ENCODE measurements around the gene CDYL2.
"Not testable (repeated sequence)": the region's sequence is repeated elsewhere in the genome, so short reads cannot be mapped to it uniquely, and the experiment has no call there.

The CDYL2 gene

GRCh38 chr16:80742331-80742730 lies 62.1 kb downstream of the CDYL2 start:
- no peak for DNase-seq

DNA sequence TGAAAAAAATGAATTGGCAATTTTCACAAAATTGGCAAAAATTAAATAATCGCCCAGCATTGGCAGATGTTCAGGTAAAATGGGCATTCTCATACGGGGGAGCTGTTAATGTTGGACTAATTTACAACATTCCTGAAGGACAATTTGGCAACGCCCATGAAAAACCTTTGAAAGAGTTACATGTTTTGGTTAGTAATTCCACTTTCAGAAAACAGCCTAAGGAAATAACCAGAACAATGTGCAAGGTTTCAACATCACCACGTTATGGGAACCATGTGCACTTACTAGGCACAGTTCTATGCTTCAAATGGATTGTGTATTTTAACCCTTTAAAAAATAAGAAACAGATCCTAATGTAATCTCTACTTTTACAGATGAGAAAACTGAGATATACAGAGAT lies 62.7 kb downstream of the CDYL2 start:
- DNase-seq, result no peak

DNA sequence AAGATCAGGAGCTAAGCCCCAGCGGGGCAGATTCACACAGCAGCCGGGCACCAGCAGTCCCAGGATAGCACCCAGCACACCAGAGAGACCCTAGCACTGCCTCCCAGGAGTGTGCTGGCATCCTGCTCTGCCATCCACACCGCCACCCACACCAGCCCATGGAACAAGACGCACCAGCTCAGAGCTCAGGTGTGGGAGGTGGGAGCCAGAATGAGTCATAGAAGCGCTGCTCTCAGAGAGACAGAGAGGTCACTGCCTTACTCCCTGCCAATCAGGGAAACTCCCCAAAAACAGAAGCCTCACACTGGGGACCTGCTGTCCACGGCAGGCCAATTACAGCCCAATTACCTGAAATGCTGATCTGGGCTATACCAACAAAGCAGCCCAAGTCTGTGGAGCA lies 64.9 kb downstream of the CDYL2 start:
- no peak for DNase-seq

DNA sequence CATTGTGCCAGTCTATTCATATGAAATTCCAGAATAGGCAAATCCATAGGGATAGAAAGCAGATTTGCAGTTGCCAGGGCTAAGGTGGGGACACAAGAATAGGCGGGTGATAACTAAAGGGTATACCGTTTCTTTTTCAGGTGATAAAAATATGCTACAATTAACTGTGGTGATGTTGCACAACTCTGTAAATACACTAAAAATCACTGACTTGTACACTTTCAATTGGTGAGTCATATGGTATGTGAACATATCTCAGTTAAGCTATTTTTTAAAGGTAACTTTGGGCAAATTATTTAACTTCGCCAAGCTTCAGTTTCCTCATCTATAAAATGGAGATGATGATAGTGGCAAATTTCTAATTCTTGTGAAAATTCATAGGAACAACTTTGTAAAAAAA lies 65.9 kb downstream of the CDYL2 start:
- no peak for DNase-seq

- no peak for DNase-seq
Measured at GRCh38 chr16:80735846-80736245, 68.6 kb downstream of the CDYL2 start.

- DNase-seq, result no peak
Measured at GRCh38 chr16:80733407-80733806, 71.0 kb downstream of the CDYL2 start.

DNA sequence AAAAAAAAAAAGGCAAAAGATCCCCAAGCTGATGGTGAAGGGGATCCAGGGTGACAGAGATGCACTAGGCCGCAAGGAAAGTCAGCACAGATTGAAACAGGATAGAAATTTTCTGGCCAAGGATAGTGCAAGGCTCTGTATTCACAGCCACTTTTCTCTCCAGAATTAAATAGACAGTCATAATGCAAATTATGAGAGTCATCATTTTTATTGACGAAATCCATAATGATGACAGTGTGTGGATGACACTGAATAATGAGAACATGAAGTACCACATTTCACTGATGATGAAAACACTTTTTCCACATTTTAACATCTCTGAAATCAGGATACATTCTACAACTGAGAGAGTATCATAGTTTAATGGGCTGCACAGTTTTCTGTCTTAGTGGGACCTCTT lies 72.5 kb downstream of the CDYL2 start:
- DNase-seq, result no peak

- not testable (repeated sequence) for DNase-seq
Measured at GRCh38 chr16:80727066-80727763, 77.2 kb downstream of the CDYL2 start.

GRCh38 chr16:80725566-80726162 lies 78.7 kb downstream of the CDYL2 start:
- no peak for DNase-seq

- no peak for DNase-seq
Measured at GRCh38 chr16:80723981-80724380, 80.4 kb downstream of the CDYL2 start.

GRCh38 chr16:80723091-80723490 lies 81.3 kb downstream of the CDYL2 start:
- no peak for DNase-seq

- DNase-seq, result no peak
Measured at GRCh38 chr16:80720804-80721371, 83.5 kb downstream of the CDYL2 start.

GRCh38 chr16:80719573-80719972 lies 84.8 kb downstream of the CDYL2 start:
- DNase-seq, result no peak

DNA sequence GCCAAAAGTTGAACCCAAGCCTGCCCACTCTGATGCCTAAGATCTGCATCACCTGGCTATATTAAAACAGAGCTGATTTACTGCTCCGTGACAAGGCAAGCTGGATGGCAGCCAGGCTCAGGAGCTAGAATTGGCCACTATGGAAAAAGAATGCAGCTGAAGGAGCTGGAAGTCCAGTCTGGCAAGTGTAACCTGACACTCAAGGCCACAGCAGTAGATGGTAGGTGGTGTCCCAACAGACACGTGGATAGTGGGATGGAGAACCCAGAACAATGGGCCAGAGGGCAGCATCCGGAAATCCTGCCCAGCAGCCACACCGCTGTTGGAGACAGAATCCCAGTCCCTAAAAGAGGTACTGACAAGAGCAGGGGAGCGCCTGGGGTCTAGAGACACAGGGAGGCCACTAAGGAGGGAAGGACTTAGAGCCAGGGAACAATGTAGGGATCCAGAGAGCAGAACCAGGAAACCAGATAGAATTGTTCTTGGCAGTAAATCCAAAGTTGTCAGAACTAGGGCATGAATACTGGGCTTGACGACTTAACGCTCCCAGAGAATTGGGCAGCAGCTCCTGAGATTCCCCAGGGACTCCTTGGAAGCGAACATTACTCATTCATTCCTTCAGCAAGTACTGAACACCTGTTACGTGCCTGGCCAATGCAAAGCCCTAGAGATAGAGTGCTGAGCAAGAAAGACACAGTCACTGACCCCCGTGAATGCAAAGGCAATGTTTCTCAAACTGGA lies 85.7 kb downstream of the CDYL2 start:
- DNase-seq, result no peak

DNA sequence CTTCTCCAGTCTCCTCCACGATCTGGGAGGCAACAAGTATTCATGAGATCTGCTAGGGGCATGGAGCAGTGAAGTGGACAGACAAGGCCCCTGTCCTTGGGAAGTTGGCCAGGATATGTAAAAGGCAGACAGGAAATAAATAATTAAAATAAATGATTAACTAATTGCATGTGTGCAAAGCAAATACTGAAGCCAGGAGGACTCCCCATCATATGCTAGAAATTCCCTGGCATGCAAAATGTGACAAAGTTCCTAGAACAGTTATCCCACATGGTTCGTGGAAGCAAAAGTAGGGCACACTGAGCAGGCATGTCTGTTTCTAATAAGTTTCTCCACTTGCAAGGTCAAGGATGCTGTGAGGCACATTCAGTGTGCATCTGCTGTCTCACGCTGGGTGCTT lies 86.8 kb downstream of the CDYL2 start:
- no peak for DNase-seq

DNA sequence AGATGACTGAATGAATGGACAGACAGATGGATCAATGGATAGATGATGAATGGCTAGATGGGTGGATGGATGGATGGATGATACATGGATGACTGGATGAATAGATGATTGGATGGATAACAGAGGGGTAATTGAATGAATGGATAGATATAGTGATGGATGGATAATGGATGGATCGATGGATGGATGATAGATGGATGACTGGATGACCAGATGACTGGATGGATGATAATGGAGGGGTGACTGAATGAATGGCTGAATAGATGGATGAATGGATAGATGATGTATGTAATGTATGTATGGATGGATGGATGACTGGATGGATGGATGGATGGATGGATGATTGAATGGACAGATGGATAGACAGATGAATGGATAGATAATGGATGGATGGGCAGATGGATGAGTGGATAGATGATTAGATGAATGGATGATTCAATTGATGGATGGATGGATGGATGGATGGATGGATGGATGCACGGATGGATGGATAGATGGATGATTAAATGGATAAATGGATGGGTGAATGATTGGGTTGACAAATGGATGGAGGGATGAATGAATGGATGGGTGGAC lies 87.7 kb downstream of the CDYL2 start:
- DNase-seq, result no peak

GRCh38 chr16:80711406-80711805 lies 93.0 kb downstream of the CDYL2 start:
- DNase-seq, result no peak

DNA sequence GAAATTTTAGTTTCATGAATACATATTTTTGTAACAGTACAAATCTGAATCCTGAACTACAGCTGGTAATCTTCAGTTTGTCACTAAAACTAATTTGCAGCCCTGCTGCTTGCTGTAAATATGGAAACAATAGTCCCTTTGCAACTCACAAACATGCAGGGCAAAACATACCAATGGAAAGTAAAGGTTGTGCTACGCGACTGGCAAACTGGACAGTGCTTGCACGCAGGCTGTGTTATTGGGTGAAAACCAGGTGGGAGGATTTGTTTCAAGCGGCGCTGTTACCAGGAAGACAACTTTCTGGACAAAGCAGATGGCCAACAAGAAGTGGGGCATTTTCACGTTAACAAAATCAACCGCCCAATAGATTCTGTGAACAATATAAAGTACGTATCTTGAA lies 93.5 kb downstream of the CDYL2 start:
- no peak for DNase-seq

- no peak for DNase-seq
Measured at GRCh38 chr16:80708823-80709222, 95.6 kb downstream of the CDYL2 start.

- no peak for DNase-seq
Measured at GRCh38 chr16:80707686-80708085, 96.7 kb downstream of the CDYL2 start.

DNA sequence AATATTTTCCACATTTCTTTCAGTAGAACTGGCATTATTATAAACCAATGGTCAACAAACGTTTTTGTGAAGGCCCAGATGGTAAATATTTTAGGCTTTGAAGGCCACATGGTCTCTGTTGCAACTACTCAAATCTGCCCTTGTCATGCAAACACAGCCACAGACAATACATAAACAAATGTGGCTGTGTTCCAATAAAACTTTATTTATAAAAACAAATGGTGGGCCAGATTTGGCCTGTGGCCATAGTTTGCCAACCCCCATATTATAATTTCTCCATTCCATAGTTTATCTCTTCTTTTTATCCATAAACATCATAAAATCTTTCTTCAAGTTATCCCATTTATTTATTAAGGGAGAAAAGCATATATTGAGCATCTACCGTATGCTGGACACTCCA lies 98.8 kb downstream of the CDYL2 start:
- DNase-seq, result no peak

- no peak for DNase-seq
Measured at GRCh38 chr16:80704751-80705505, 99.5 kb downstream of the CDYL2 start.
